GM18870 (cell line): Measurements from ENCODE around the gene KIFC3.
"Not testable (repeated sequence)": the region's sequence is repeated elsewhere in the genome, so short reads cannot be mapped to it uniquely, and the experiment has no call there.

Experiments used
- ATAC-seq: cut with Tn5 transposase; IDR thresholded peaks from one replicate; pipeline ENCODE4 v1.9.1; 2021; ENCODE audit warnings: moderate library complexity; ENCODE audit not compliant: unreplicated experiment

The KIFC3 gene

GRCh38 chr16:57804111-57804837 lies 2.0 kb upstream of the KIFC3 start:
- no peak for ATAC-seq

- no peak for ATAC-seq
These were observed 1.1 kb upstream of the KIFC3 start for GRCh38 chr16:57803134-57803990.

- ATAC-seq, result no peak
These were observed 416 bp downstream of the KIFC3 start for GRCh38 chr16:57801809-57802340.

- ATAC-seq, result no peak
These were observed 1.0 kb downstream of the KIFC3 start for GRCh38 chr16:57801098-57801808.

GRCh38 chr16:57800200-57801097 lies 1.8 kb downstream of the KIFC3 start:
- no peak for ATAC-seq

GRCh38 chr16:57799600-57800199 lies 2.6 kb downstream of the KIFC3 start:
- ATAC-seq, result no peak

- ATAC-seq, result no peak
These were observed 3.2 kb downstream of the KIFC3 start for GRCh38 chr16:57798953-57799599.

GRCh38 chr16:57798267-57798810 lies 4.0 kb downstream of the KIFC3 start:
- no peak for ATAC-seq

- ATAC-seq, result no peak
These were observed 4.6 kb downstream of the KIFC3 start for GRCh38 chr16:57797526-57798266.

GRCh38 chr16:57797216-57797525 lies 5.1 kb downstream of the KIFC3 start:
- no peak for ATAC-seq

- not testable (repeated sequence) for ATAC-seq
These were observed 6.3 kb downstream of the KIFC3 start for GRCh38 chr16:57796014-57796413.

- ATAC-seq, result no peak
These were observed 6.8 kb downstream of the KIFC3 start for GRCh38 chr16:57795431-57795878.

- no peak for ATAC-seq
These were observed 7.4 kb downstream of the KIFC3 start for GRCh38 chr16:57794849-57795430.

GRCh38 chr16:57791893-57792461 lies 10.3 kb downstream of the KIFC3 start:
- ATAC-seq, result no peak

GRCh38 chr16:57791195-57791892 lies 10.9 kb downstream of the KIFC3 start:
- ATAC-seq, result no peak

- ATAC-seq, result no peak
These were observed 13.3 kb downstream of the KIFC3 start for GRCh38 chr16:57788951-57789350.

GRCh38 chr16:57788252-57788841 lies 13.9 kb downstream of the KIFC3 start:
- ATAC-seq, result no peak
